ENCODE results near the gene NSD2.
"Not testable (repeated sequence)": the region's sequence is repeated elsewhere in the genome, so short reads cannot be mapped to it uniquely, and the experiment has no call there.

The NSD2 gene

GRCh38 chr4:2009651-2010233 lies 138.5 kb downstream of the NSD2 start:
- peak; percentile 68 for DNase-seq

- no peak for DNase-seq
These were observed 140.4 kb downstream of the NSD2 start for GRCh38 chr4:2011583-2011982.

- DNase-seq: no peak
These were observed 143.8 kb downstream of the NSD2 start for GRCh38 chr4:2015008-2015407.

GRCh38 chr4:2021358-2022018 lies 150.3 kb downstream of the NSD2 start:
- DNase-seq: not testable (repeated sequence)

- no peak for DNase-seq
These were observed 153.5 kb downstream of the NSD2 start for GRCh38 chr4:2024683-2025082.

- no peak for DNase-seq
These were observed 154.6 kb downstream of the NSD2 start for GRCh38 chr4:2025817-2026216.

GRCh38 chr4:2027120-2027519 lies 155.9 kb downstream of the NSD2 start:
- not testable (repeated sequence) for DNase-seq

- not testable (repeated sequence) for DNase-seq
These were observed 160.0 kb downstream of the NSD2 start for GRCh38 chr4:2031161-2031560.
